Neural progenitor cell (in vitro differentiated cells): ENCODE data around the gene SSBP3. TPM values are rescaled to one million over a fixed set of nuclear protein-coding genes. Genes with fewer than 3 reads are reported as not detected.

Source experiments
- DNase-seq: peaks from one replicate; pipeline ENCODE4 v3.0.0-alpha.2; 2016; ENCODE audit warnings: low spot score
- H2AFZ ChIP-seq: fragments of 200-600 bp; sonication (generic); replicated peaks from 2 replicates; pipeline ENCODE4 v1.6.1; 2016; ENCODE audit warnings: antibody characterized with exemption
- H3F3A ChIP-seq: fragments of 200-600 bp; sonication (generic); 2 replicates; pipeline ENCODE4 v1.6.1; 2016; ENCODE audit warnings: antibody characterized with exemption, low read depth
- H3K27ac ChIP-seq: fragments of 200-600 bp; sonication (generic); 2 replicates; pipeline ENCODE4 v1.5.1; 2016; ENCODE audit warnings: mild to moderate bottlenecking
- H3K27me3 ChIP-seq: fragments of 200-600 bp; sonication (generic); 2 replicates; pipeline ENCODE4 v1.6.1; 2016; ENCODE audit warnings: mild to moderate bottlenecking, moderate library complexity
- H3K36me3 ChIP-seq: fragments of 200-600 bp; sonication (generic); 2 replicates; pipeline ENCODE4 v1.5.1; 2016
- H3K4me1 ChIP-seq: fragments of 200-600 bp; sonication (generic); 2 replicates; pipeline ENCODE4 v1.6.1; 2016; ENCODE audit warnings: mixed run types
- H3K4me2 ChIP-seq: fragments of 200-600 bp; sonication (generic); 2 replicates; pipeline ENCODE4 v1.6.1; 2016
- H3K4me3 ChIP-seq: fragments of 200-600 bp; sonication (generic); 2 replicates; pipeline ENCODE4 v1.5.1; 2016
- H3K79me2 ChIP-seq: fragments of 200-600 bp; sonication (generic); 2 replicates; pipeline ENCODE4 v1.6.1; 2016; ENCODE audit warnings: low read depth
- H3K9ac ChIP-seq: fragments of 200-600 bp; sonication (generic); 2 replicates; pipeline ENCODE4 v1.6.1; 2016
- H3K9me3 ChIP-seq: fragments of 200-600 bp; sonication (generic); 2 replicates; pipeline ENCODE4 v1.5.1; 2016; ENCODE audit warnings: low read depth
- H4K20me1 ChIP-seq: fragments of 200-600 bp; sonication (generic); 2 replicates; pipeline ENCODE4 v1.6.1; 2016; ENCODE audit warnings: low read depth
- H3K27ac Mint-ChIP-seq: 3 replicates; pipeline ENCODE4 v1.8.0; 2021; ENCODE audit warnings: mixed read lengths
- H3K27me3 Mint-ChIP-seq: 2 replicates; pipeline ENCODE4 v1.8.0; 2022; ENCODE audit warnings: low read depth, mild to moderate bottlenecking, inconsistent platforms, moderate library complexity, mixed read lengths; ENCODE audit not compliant: insufficient read depth
- H3K36me3 Mint-ChIP-seq: 3 replicates; pipeline ENCODE4 v1.8.0; 2021; ENCODE audit warnings: mixed read lengths
- H3K4me1 Mint-ChIP-seq: 3 replicates; pipeline ENCODE4 v1.8.0; 2021; ENCODE audit warnings: mixed read lengths
- H3K4me3 Mint-ChIP-seq: 3 replicates; pipeline ENCODE4 v1.8.0; 2021; ENCODE audit warnings: mild to moderate bottlenecking, moderate library complexity, mixed read lengths
- H3K9me3 Mint-ChIP-seq: 3 replicates; pipeline ENCODE4 v1.8.0; 2020; ENCODE audit warnings: mixed read lengths
- EZH2 ChIP-seq: fragments of 200-600 bp; sonication (generic); IDR thresholded peaks from 2 replicates; pipeline ENCODE4 v1.6.1; 2017; ENCODE audit warnings: antibody characterized with exemption, mild to moderate bottlenecking, moderate library complexity
- EZH2phosphoT487 ChIP-seq: fragments of 200-600 bp; sonication (generic); IDR thresholded peaks from 2 replicates; pipeline ENCODE4 v1.6.1; 2017; ENCODE audit warnings: antibody characterized with exemption
- total RNA-seq: library from RNA; depleted of rRNA; stranded (reverse); fragments of >200 nt; gene quantifications from 2 replicates; pipeline ENCODE4 v1.2.3, GENCODE V29; 2015; ENCODE audit warnings: low replicate concordance
- TF ChIP-seq, protein P1 (sequence below): fragments of 200-600 bp; sonication (generic); IDR thresholded peaks from 2 replicates; pipeline ENCODE4 v1.5.1; 2017; ENCODE audit warnings: antibody characterized with exemption, mild to moderate bottlenecking

The SSBP3 gene
- total RNA-seq, 1 donor from 2014 or later, result 53.0 TPM

DNA sequence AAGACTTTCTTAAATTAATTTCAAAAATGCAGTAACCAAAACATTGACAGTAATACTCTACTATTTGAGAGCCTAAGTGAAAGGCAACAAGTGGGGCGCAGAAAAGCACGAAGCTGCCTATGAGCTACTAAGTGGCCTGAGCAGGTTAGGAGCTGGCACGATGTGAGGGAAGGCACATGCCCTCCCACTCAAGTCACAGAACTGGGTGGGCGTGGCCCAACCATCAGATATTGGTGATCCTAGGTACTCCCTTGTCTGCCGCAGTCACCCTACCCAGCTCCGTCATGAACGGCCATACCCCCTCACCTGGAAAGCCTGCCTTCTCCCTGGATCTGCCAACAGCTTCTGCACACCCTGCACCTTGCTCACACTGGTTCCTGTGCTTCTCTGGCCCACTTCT, 40.8 kb downstream of the SSBP3 start:
- no peak for TF ChIP-seq EZH2phosphoT487
- TF ChIP-seq, protein P1, sequence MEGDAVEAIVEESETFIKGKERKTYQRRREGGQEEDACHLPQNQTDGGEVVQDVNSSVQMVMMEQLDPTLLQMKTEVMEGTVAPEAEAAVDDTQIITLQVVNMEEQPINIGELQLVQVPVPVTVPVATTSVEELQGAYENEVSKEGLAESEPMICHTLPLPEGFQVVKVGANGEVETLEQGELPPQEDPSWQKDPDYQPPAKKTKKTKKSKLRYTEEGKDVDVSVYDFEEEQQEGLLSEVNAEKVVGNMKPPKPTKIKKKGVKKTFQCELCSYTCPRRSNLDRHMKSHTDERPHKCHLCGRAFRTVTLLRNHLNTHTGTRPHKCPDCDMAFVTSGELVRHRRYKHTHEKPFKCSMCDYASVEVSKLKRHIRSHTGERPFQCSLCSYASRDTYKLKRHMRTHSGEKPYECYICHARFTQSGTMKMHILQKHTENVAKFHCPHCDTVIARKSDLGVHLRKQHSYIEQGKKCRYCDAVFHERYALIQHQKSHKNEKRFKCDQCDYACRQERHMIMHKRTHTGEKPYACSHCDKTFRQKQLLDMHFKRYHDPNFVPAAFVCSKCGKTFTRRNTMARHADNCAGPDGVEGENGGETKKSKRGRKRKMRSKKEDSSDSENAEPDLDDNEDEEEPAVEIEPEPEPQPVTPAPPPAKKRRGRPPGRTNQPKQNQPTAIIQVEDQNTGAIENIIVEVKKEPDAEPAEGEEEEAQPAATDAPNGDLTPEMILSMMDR, result no peak
- TF ChIP-seq EZH2, result no peak
- no peak overlapping the region for H3K4me3 Mint-ChIP-seq

DNA sequence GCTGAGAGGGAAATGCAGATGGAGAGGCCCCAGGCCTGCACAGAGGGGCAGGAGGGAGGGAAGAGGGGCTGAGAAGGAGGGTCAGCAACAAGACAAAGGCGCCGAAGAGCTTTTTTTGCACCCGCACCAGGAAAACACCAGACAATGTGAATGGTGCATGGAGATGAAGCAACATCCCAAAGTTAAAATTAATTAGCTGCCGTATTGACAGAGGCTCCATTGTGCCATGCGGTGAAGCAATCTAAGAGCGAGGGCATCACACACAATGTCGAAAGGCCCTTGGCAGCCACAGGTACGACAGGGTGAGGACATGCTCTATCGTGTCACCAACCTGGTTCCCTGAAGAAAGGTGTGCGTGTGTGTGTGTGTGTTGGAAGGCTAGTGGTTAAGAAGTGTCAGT, 41.2 kb downstream of the SSBP3 start:
- H3K27me3 ChIP-seq, result no peaks in the 10 kb centered on the region
- peaks cover 2% of the 10 kb centered on the region for H3K27me3 Mint-ChIP-seq
- H3K27ac Mint-ChIP-seq, result no peak overlapping the region
- H3K4me3 ChIP-seq, result no peak overlapping the region
- H3F3A ChIP-seq, result peaks cover 15% of the 10 kb centered on the region
- H2AFZ ChIP-seq, result no peak overlapping the region
- TF ChIP-seq EZH2phosphoT487, result no peak
- no peak for TF ChIP-seq EZH2
- TF ChIP-seq, protein P1, result no peak
- H3K36me3 Mint-ChIP-seq, result peaks cover 10% of the 10 kb centered on the region
- H3K4me1 ChIP-seq, result peaks cover 21% of the 10 kb centered on the region
- no peak overlapping the region for H3K4me2 ChIP-seq
- H3K9ac ChIP-seq, result no peak overlapping the region
- no peak overlapping the region for H3K27ac ChIP-seq
- H3K36me3 ChIP-seq, result no peaks in the 10 kb centered on the region
- no peak for DNase-seq
- H3K4me1 Mint-ChIP-seq, result peaks cover 65% of the 10 kb centered on the region
- peaks cover 100% of the 10 kb centered on the region for H3K79me2 ChIP-seq
- H3K9me3 Mint-ChIP-seq, result no peaks in the 10 kb centered on the region
- no peak overlapping the region for H3K4me3 Mint-ChIP-seq
- no peaks in the 10 kb centered on the region for H3K9me3 ChIP-seq
- H4K20me1 ChIP-seq, result peaks cover 100% of the 10 kb centered on the region

More for the DNA sequence above, 40.8 kb downstream of the SSBP3 start:
- Histone ChIP-seq H3K9ac (no peak overlapping the region), H3K27me3 (no peaks in the 10 kb centered on the region), H2AFZ (no peak overlapping the region), H3K79me2 (peaks cover 100% of the 10 kb centered on the region), H4K20me1 (peaks cover 100% of the 10 kb centered on the region), H3K36me3 (no peaks in the 10 kb centered on the region), H3K27ac (no peak overlapping the region), H3K4me2 (no peak overlapping the region), H3K9me3 (no peaks in the 10 kb centered on the region), H3F3A (peaks cover 15% of the 10 kb centered on the region), H3K4me1 (peaks cover 21% of the 10 kb centered on the region), H3K4me3 (no peak overlapping the region)
- Mint-ChIP-seq H3K36me3 (peaks cover 14% of the 10 kb centered on the region), H3K27me3 (peaks cover 2% of the 10 kb centered on the region), H3K4me1 (peaks cover 61% of the 10 kb centered on the region), H3K27ac (peak overlapping the region; percentile 48), H3K9me3 (no peaks in the 10 kb centered on the region)
- DNase-seq, result no peak

DNA sequence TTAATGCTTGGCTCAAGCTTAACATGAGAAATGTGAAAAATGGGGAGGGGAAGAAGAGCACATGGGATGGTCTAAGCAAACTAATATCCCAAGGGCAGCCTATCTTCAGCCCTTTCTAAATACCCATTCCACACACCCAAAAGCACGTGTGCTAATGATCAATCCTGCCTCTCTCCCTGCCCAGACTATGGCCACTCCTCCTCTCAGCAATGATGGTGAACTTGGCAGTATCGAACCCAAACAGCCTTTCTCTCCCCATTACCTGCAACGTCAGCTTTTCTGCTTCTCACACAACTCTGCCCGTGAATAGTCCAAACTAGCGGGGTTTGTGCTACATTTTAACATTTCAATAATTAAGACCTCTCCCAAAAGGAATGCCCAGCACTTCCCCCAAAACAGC, 41.6 kb downstream of the SSBP3 start:
- Histone ChIP-seq H3K4me3 (no peak overlapping the region), H3K9me3 (no peaks in the 10 kb centered on the region), H3K9ac (no peak overlapping the region), H3K36me3 (no peaks in the 10 kb centered on the region), H3K4me1 (peaks cover 23% of the 10 kb centered on the region), H3K79me2 (peaks cover 100% of the 10 kb centered on the region), H3K27me3 (no peaks in the 10 kb centered on the region), H3K4me2 (no peak overlapping the region), H3F3A (peaks cover 15% of the 10 kb centered on the region), H3K27ac (no peak overlapping the region), H2AFZ (no peak overlapping the region), H4K20me1 (peaks cover 100% of the 10 kb centered on the region)
- Mint-ChIP-seq H3K4me3 (no peak overlapping the region), H3K4me1 (peaks cover 69% of the 10 kb centered on the region), H3K36me3 (peaks cover 7% of the 10 kb centered on the region), H3K27ac (no peak overlapping the region), H3K9me3 (no peaks in the 10 kb centered on the region), H3K27me3 (peaks cover 2% of the 10 kb centered on the region)
- DNase-seq, result no peak
- TF ChIP-seq EZH2phosphoT487, result no peak
- no peak for TF ChIP-seq EZH2
- TF ChIP-seq, protein P1, result no peak
